Measurements from ENCODE around the gene TFF2. TPM values are rescaled to one million over a fixed set of nuclear protein-coding genes. Genes with fewer than 3 reads are reported as not detected.

Gene TFF2
- total and polyA plus RNA-seq, 11 donors, result not detected

- TF ChIP-seq POLR2A (IDR thresholded peaks at IDR 0.05) (no peak), CTCF (IDR thresholded peaks at IDR 0.05) (no peak)
- intact Hi-C loops (cut with DNase I), result loop anchor here in 2 of 10 donors (10.0 kb wide), 2 partner anchors 72 to 142 kb away; no protein-coding TSS in a partner anchor
- 76 to 79% (median 78%) methylated on average over 16 to 17 of the region's 17 CpGs for WGBS, 4 donors
- DNase-seq (peak in 1 of 5 donors; percentile 14), ATAC-seq (no peak)
- peaks cover 0 to 27% (median 13%) of the 10 kb centered on the region in 12 donors for H3K4me1 ChIP-seq
- H3K36me3 ChIP-seq, result no peaks in the 10 kb centered on the region
- no peak overlapping the region for H3K4me3 ChIP-seq
- peaks cover 0 to 30% (median 3%) of the 10 kb centered on the region in 9 donors for H3K27me3 ChIP-seq
- H3K9me3 ChIP-seq, result no peaks in the 10 kb centered on the region
- H3K27ac ChIP-seq, result no peak overlapping the region
These were observed 44.3 kb downstream of the TFF2 start for GRCh38 chr21:42306366-42307035.

- H3K4me1 ChIP-seq, result peaks cover 0 to 35% (median 16%) of the 10 kb centered on the region in 12 donors
- H3K9me3 ChIP-seq, result no peaks in the 10 kb centered on the region
- DNase-seq (peak in 1 of 5 donors; percentile 10), ATAC-seq (no peak)
- intact Hi-C loops (cut with DNase I), result loop anchor here in 2 of 10 donors (10.0 kb wide), 2 partner anchors 71 to 141 kb away; no protein-coding TSS in a partner anchor
- H3K36me3 ChIP-seq, result no peaks in the 10 kb centered on the region
- WGBS, 4 donors, result 95 to 97% (median 96%) methylated on average over 32 to 33 of the region's 33 CpGs
- peaks cover 0 to 30% (median 3%) of the 10 kb centered on the region in 9 donors for H3K27me3 ChIP-seq
- H3K4me3 ChIP-seq, result no peak overlapping the region
- no peak overlapping the region for H3K27ac ChIP-seq
- no peak for TF ChIP-seq CTCF (IDR thresholded peaks at IDR 0.05)
- no peak for TF ChIP-seq POLR2A (IDR thresholded peaks at IDR 0.05)
These were observed 45.1 kb downstream of the TFF2 start for GRCh38 chr21:42305707-42306147.

GRCh38 chr21:42304556-42305454 is 46.0 kb downstream of the TFF2 start:
- peaks cover 0 to 41% (median 21%) of the 10 kb centered on the region in 12 donors for H3K4me1 ChIP-seq
- intact Hi-C loops (cut with DNase I), result loop anchor here in 3 of 10 donors (5.0 to 10.0 kb wide), 3 partner anchors 70 to 143 kb away; no protein-coding TSS in a partner anchor
- DNase-seq (peak in 1 of 5 donors; percentile 23), ATAC-seq (no peak)
- WGBS, 4 donors, result 84 to 87% (median 86%) methylated on average over 22 of the region's 22 CpGs
- H3K27ac ChIP-seq, result no peak overlapping the region
- no peak overlapping the region for H3K4me3 ChIP-seq
- no peaks in the 10 kb centered on the region for H3K9me3 ChIP-seq
- H3K27me3 ChIP-seq, result peaks cover 0 to 28% (median 3%) of the 10 kb centered on the region in 9 donors
- H3K36me3 ChIP-seq, result no peaks in the 10 kb centered on the region
- TF ChIP-seq CTCF (IDR thresholded peaks at IDR 0.05) (no peak), POLR2A (IDR thresholded peaks at IDR 0.05) (no peak)
